ENCODE data around the gene C1QTNF12. TPM values are rescaled to one million over a fixed set of nuclear protein-coding genes. Genes with fewer than 3 reads are reported as not detected.

C1QTNF12 gene
- total and polyA plus RNA-seq, 7 experiments from 2014 or later: 0.56 to 5.8 (median 3.0) TPM; not detected in 1

GRCh38 chr1:1292442-1292779, 45.9 kb upstream of the C1QTNF12 start:
- Mint-ChIP-seq H3K4me1 (peaks cover 0 to 4% (median 0%) of the 10 kb centered on the region in 7 donors), H3K27ac (no peak overlapping the region), H3K9me3 (no peaks in the 10 kb centered on the region), H3K27me3 (no peaks in the 10 kb centered on the region), H3K36me3 (peaks cover 0 to 2% (median 0%) of the 10 kb centered on the region in 5 donors), H3K4me3 (no peak overlapping the region)
- Histone ChIP-seq H3K27ac (ENCODE audit: low read depth, low read length) (no peak overlapping the region), H3K36me3 (ENCODE audit: control insufficient read depth in 2 of 3, insufficient read depth in 3 of 3, low read length in 3 of 3) (peaks cover 0 to 7% (median 0%) of the 10 kb centered on the region in 3 experiments), H3K4me1 (ENCODE audit: control insufficient read depth in 2 of 2, insufficient read depth in 2 of 2, low read length in 2 of 2) (no peaks in the 10 kb centered on the region), H3K4me3 (ENCODE audit: low read length) (no peak overlapping the region), H3K27me3 (ENCODE audit: control insufficient read depth in 2 of 2, insufficient read depth in 2 of 2, low read length in 2 of 2) (no peaks in the 10 kb centered on the region), H3K9me3 (ENCODE audit: control insufficient read depth in 2 of 3, low read length in 3 of 3) (no peaks in the 10 kb centered on the region)
- ATAC-seq (no peak), DNase-seq (no peak)
- intact Hi-C loops (cut with micrococcal nuclease): loop anchor here (2.0 to 5.0 kb wide), 2 partner anchors 308 to 310 kb away; partner anchors contain the start of gene PERM1 (in 1 of the 2)
- ChIA-PET POLR2A (interaction anchor here (0.9 to 1.3 kb wide), 2 partner anchors 11 to 170 kb away, joined by 3 to 6 read pairs; no protein-coding TSS in a partner anchor), CTCF (interaction anchor here (1.0 to 2.8 kb wide), 4 partner anchors 168 to 308 kb away, joined by 3 to 29 read pairs (median 5); no protein-coding TSS in a partner anchor)

DNA sequence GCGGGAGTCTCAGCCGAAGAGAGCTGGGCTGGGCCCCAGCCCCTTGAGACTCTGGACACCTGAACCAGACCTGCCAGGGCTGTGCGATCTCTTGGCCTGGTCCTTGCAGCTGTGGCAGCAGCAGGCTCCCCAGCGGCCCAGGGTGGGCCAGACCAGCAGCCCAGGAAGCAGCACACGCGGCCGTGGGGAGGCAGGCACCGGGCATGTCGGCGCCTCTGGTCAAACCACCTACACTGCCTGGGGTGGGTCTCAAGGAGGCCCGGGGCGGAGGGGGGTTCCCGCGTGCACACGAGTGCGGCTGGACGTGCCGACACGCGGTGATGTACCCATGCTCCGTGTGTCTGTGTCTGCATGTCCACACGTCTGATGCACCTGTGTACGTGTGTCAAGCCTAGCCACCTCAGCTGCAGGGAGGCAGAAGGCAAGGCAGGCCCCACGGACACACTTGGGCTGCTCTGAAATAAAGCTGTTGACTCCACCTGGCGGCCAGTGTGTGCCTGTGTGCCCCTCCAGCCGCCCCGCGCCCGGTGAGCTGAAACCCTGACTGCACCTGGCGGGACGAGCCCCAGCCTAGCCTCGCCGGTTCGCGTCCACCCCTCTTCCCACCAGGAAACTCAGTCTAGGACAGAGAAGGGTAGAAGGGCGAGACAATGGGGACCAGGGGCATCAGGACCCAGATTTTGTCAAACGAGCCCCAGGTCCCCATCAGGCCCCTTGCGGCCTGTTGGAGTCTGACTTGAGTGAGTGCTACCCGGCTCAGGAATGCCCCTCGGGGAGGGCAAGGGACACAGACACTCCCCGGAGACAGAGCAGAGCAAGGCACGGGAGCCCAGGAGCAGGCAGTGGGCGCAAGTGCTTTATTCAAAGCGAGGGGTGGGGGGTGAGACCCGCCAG, 45.3 kb upstream of the C1QTNF12 start:
- Mint-ChIP-seq H3K9me3 (no peaks in the 10 kb centered on the region), H3K4me3 (no peak overlapping the region), H3K36me3 (peaks cover 0 to 2% (median 0%) of the 10 kb centered on the region in 5 donors), H3K27me3 (no peaks in the 10 kb centered on the region), H3K4me1 (peaks cover 0 to 4% (median 0%) of the 10 kb centered on the region in 7 donors), H3K27ac (peak overlapping the region in 1 of 9 donors; percentile 14)
- DNase-seq: peak; percentile 51 to 71 (median 58)
- Histone ChIP-seq H3K27me3 (ENCODE audit: control insufficient read depth in 2 of 2, insufficient read depth in 2 of 2, low read length in 2 of 2) (no peaks in the 10 kb centered on the region), H3K4me3 (ENCODE audit: low read length) (no peak overlapping the region), H3K4me1 (ENCODE audit: control insufficient read depth in 2 of 2, insufficient read depth in 2 of 2, low read length in 2 of 2) (no peaks in the 10 kb centered on the region), H3K36me3 (ENCODE audit: control insufficient read depth in 2 of 3, insufficient read depth in 3 of 3, low read length in 3 of 3) (peaks cover 0 to 7% (median 0%) of the 10 kb centered on the region in 3 experiments), H3K27ac (ENCODE audit: low read depth, low read length) (no peak overlapping the region), H3K9me3 (ENCODE audit: control insufficient read depth in 2 of 3, low read length in 3 of 3) (no peaks in the 10 kb centered on the region)
- intact Hi-C loops (cut with micrococcal nuclease): loop anchor here (2.0 to 5.0 kb wide), 4 partner anchors 169 to 309 kb away; partner anchors contain the start of gene PERM1 (in 1 of the 2)
- ChIA-PET CTCF (interaction anchor here (0.9 to 2.8 kb wide), 6 partner anchors 8 to 307 kb away, joined by 3 to 29 read pairs (median 4); no protein-coding TSS in a partner anchor), POLR2A (interaction anchor here (0.9 to 1.3 kb wide), 2 partner anchors 11 to 169 kb away, joined by 3 to 6 read pairs; no protein-coding TSS in a partner anchor)
- peak; percentile 76 for ATAC-seq

DNA sequence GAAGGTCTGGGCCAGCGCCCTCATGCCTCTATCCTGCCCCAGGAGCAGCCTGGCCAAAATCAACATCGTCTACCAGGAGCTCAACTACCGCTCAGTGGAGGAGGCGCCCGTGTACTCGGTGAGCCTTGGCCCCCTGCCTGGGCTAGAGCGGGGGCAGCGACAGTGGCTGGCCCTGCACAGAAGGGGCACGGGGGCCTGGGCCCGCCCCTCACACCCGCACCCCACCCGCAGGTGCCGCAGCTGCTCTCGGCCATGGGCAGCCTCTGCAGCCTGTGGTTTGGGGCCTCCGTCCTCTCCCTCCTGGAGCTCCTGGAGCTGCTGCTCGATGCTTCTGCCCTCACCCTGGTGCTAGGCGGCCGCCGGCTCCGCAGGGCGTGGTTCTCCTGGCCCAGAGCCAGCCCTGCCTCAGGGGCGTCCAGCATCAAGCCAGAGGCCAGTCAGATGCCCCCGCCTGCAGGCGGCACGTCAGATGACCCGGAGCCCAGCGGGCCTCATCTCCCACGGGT, 44.6 kb upstream of the C1QTNF12 start:
- H3K4me1 Mint-ChIP-seq: peaks cover 0 to 4% (median 0%) of the 10 kb centered on the region in 7 donors
- POLR2A ChIA-PET: interaction anchor here (0.8 to 0.9 kb wide), 2 partner anchors 14 to 349 kb away, joined by 3 read pairs; no protein-coding TSS in a partner anchor

GRCh38 chr1:1290238-1290731, 43.8 kb upstream of the C1QTNF12 start:
- no peaks in the 10 kb centered on the region for H3K27me3 ChIP-seq (ENCODE audit: control insufficient read depth in 2 of 2, insufficient read depth in 2 of 2, low read length in 2 of 2)
- H3K36me3 ChIP-seq (ENCODE audit: control insufficient read depth in 2 of 3, insufficient read depth in 3 of 3, low read length in 3 of 3): no peaks in the 10 kb centered on the region
- intact Hi-C loops (cut with micrococcal nuclease): loop anchor here in 1 of 2 donors (2.0 to 5.0 kb wide), 3 partner anchors 167 to 308 kb away; partner anchors contain the start of gene PERM1
- no peak overlapping the region for H3K4me3 ChIP-seq (ENCODE audit: low read length)
- DNase-seq (peak; percentile 32 to 75 (median 53)), ATAC-seq (peak; percentile 75)
- POLR2A ChIA-PET: interaction anchor here (0.9 kb wide), 1 partner anchor 15 kb away, joined by 3 read pairs; no protein-coding TSS in a partner anchor
- Mint-ChIP-seq H3K9me3 (no peaks in the 10 kb centered on the region), H3K36me3 (peaks cover 0 to 2% (median 0%) of the 10 kb centered on the region in 5 donors), H3K4me1 (peaks cover 0 to 4% (median 0%) of the 10 kb centered on the region in 7 donors), H3K4me3 (peak overlapping the region in 1 of 10 donors; percentile 52), H3K27ac (no peak overlapping the region), H3K27me3 (no peaks in the 10 kb centered on the region)
- CTCF ChIA-PET: interaction anchor here (0.7 to 2.8 kb wide), 3 partner anchors 39 to 168 kb away, joined by 3 to 29 read pairs (median 4); no protein-coding TSS in a partner anchor
- no peaks in the 10 kb centered on the region for H3K9me3 ChIP-seq (ENCODE audit: control insufficient read depth in 2 of 3, low read length in 3 of 3)
- H3K27ac ChIP-seq (ENCODE audit: low read depth, low read length): no peak overlapping the region
- no peaks in the 10 kb centered on the region for H3K4me1 ChIP-seq (ENCODE audit: control insufficient read depth in 2 of 2, insufficient read depth in 2 of 2, low read length in 2 of 2)

More for the DNA sequence above, 44.6 kb upstream of the C1QTNF12 start:
- H3K4me3 ChIP-seq (ENCODE audit: low read length): no peak overlapping the region
- H3K27me3 Mint-ChIP-seq: no peaks in the 10 kb centered on the region
- H3K4me1 ChIP-seq (ENCODE audit: control insufficient read depth in 2 of 2, insufficient read depth in 2 of 2, low read length in 2 of 2): no peaks in the 10 kb centered on the region
- ATAC-seq (no peak), DNase-seq (no peak)
- no peaks in the 10 kb centered on the region for H3K27me3 ChIP-seq (ENCODE audit: control insufficient read depth in 2 of 2, insufficient read depth in 2 of 2, low read length in 2 of 2)
- no peak overlapping the region for H3K27ac Mint-ChIP-seq
- peaks cover 0 to 2% (median 0%) of the 10 kb centered on the region in 5 donors for H3K36me3 Mint-ChIP-seq
- H3K4me3 Mint-ChIP-seq: no peak overlapping the region
- H3K27ac ChIP-seq (ENCODE audit: low read depth, low read length): no peak overlapping the region
- H3K9me3 ChIP-seq (ENCODE audit: control insufficient read depth in 2 of 3, low read length in 3 of 3): no peaks in the 10 kb centered on the region
- intact Hi-C loops (cut with micrococcal nuclease): loop anchor here in 1 of 2 donors (2.0 to 5.0 kb wide), 3 partner anchors 168 to 309 kb away; partner anchors contain the start of gene PERM1
- H3K9me3 Mint-ChIP-seq: no peaks in the 10 kb centered on the region
- peaks cover 0 to 4% (median 0%) of the 10 kb centered on the region in 3 experiments for H3K36me3 ChIP-seq (ENCODE audit: control insufficient read depth in 2 of 3, insufficient read depth in 3 of 3, low read length in 3 of 3)
- CTCF ChIA-PET: interaction anchor here (0.7 to 2.8 kb wide), 6 partner anchors 9 to 171 kb away, joined by 3 to 29 read pairs (median 4); no protein-coding TSS in a partner anchor

DNA sequence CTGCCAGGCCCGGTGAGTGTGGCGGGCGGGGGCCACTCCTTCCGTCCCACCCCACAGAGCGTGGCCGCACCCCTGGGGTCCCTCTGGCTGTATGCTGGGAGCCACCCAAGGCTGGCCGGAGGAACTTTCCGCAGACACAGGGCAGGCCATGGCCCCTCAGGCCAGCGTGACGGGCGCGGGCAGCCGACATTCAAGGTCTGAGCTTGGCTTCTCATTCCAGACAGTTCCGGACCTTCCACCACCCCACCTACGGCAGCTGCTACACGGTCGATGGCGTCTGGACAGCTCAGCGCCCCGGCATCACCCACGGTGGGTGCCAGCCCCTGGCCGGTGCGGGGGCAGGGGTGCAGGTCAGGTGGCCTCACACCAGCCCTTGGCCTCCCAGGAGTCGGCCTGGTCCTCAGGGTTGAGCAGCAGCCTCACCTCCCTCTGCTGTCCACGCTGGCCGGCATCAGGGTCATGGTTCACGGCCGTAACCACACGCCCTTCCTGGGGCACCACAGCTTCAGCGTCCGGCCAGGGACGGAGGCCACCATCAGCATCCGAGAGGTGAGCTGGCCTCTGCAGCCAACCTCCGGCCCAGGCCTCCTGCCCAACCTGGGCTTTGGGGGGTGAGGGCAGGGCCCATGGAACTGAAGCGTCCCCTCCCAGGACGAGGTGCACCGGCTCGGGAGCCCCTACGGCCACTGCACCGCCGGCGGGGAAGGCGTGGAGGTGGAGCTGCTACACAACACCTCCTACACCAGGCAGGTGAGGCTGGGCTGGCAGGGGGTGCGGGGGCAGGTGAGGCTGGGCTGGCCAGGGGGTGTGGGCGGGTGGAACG, 41.0 kb upstream of the C1QTNF12 start:
- Histone ChIP-seq H3K9me3 (ENCODE audit: control insufficient read depth in 2 of 3, low read length in 3 of 3) (no peaks in the 10 kb centered on the region), H3K27me3 (ENCODE audit: control insufficient read depth in 2 of 2, insufficient read depth in 2 of 2, low read length in 2 of 2) (no peaks in the 10 kb centered on the region), H3K27ac (ENCODE audit: low read depth, low read length) (no peak overlapping the region), H3K36me3 (ENCODE audit: control insufficient read depth in 2 of 3, insufficient read depth in 3 of 3, low read length in 3 of 3) (no peaks in the 10 kb centered on the region), H3K4me3 (ENCODE audit: low read length) (no peak overlapping the region), H3K4me1 (ENCODE audit: control insufficient read depth in 2 of 2, insufficient read depth in 2 of 2, low read length in 2 of 2) (no peaks in the 10 kb centered on the region)
- ChIA-PET CTCF (no interaction called here), POLR2A (no interaction called here)
- no peaks in the 10 kb centered on the region for H3K27me3 Mint-ChIP-seq
- H3K36me3 Mint-ChIP-seq: peaks cover 0 to 2% (median 0%) of the 10 kb centered on the region in 5 donors
- ATAC-seq (no peak), DNase-seq (no peak)
- H3K9me3 Mint-ChIP-seq: no peaks in the 10 kb centered on the region
- intact Hi-C loops (cut with micrococcal nuclease): no loop called here
- no peak overlapping the region for H3K4me3 Mint-ChIP-seq
- no peak overlapping the region for H3K27ac Mint-ChIP-seq
- peaks cover 0 to 4% (median 0%) of the 10 kb centered on the region in 7 donors for H3K4me1 Mint-ChIP-seq
